NT2/D1 (cell line): ENCODE results near the gene CNRIP1.

ENCODE experiments used
- SUZ12 ChIP-seq: IDR thresholded peaks from 2 replicates; pipeline ENCODE4 v1.6.1; 2011; ENCODE audit not compliant: insufficient read length, insufficient read depth; ENCODE audit errors: extremely low read depth
- YY1 ChIP-seq: IDR thresholded peaks from 2 replicates; pipeline ENCODE4 v1.6.1; 2011; ENCODE audit not compliant: insufficient read length, insufficient read depth
- ZNF274 ChIP-seq: IDR thresholded peaks from 2 replicates; pipeline ENCODE4 v1.6.1; 2011; ENCODE audit warnings: mild to moderate bottlenecking, low read depth, low read length

DNA sequence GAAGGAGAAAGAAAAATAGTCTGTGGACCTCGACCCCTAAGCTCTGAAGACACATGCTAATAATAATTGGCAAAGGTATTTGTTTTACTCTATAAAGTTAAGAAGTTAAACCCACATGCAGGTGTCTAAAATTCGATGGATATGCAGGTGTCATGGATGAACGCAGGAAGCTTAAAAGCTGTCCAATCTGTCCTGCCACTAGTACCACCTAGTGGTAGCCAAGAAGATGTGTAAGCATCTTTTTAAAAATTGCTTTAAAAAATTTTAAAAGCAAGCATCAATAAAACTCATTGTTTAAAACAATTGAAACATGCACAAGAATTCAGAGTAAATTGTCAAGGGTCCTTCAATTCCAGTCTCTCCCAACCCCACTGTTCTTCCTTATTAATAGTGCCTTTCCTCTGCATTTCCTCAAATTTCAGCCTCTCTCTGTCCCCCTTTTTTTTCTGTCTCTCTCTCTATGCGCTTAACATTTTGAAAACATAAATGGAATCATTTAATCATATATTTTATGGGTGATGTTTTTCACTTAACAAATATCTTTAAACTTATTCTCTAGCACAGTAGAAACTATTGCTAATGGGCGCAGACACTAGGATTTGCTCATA is 36.8 kb downstream of the CNRIP1 start:
- TF ChIP-seq ZNF274 (no peak), SUZ12 (no peak), YY1 (no peak)
